Loucy (cell line): Measurements from ENCODE around the gene NSL1.

ENCODE experiments used
- H2AFZ ChIP-seq: fragments of 200-600 bp; sonication (generic); 2 replicates; pipeline ENCODE4 v1.6.0; 2016; ENCODE audit warnings: antibody characterized with exemption, mild to moderate bottlenecking, low read length, moderate library complexity
- H3F3A ChIP-seq: fragments of 200-600 bp; 2 replicates; pipeline ENCODE4 v1.6.0; 2016; ENCODE audit warnings: antibody characterized with exemption, low read depth, mild to moderate bottlenecking
- H3K27me3 ChIP-seq: fragments of 200-600 bp; sonication (generic); 2 replicates; pipeline ENCODE4 v1.6.1; 2014; ENCODE audit warnings: low read length, mild to moderate bottlenecking; ENCODE audit not compliant: insufficient read depth, poor library complexity, severe bottlenecking
- H3K36me3 ChIP-seq: fragments of 200-600 bp; sonication (generic); 2 replicates; pipeline ENCODE4 v1.6.1; 2016; ENCODE audit warnings: low read length; ENCODE audit not compliant: insufficient read depth
- H3K4me1 ChIP-seq: fragments of 200-600 bp; sonication (generic); 2 replicates; pipeline ENCODE4 v1.5.1; 2014; ENCODE audit warnings: low read length, mild to moderate bottlenecking; ENCODE audit not compliant: insufficient read depth, poor library complexity, severe bottlenecking
- H3K4me2 ChIP-seq: fragments of 200-600 bp; sonication (generic); 2 replicates; pipeline ENCODE4 v1.6.0; 2014; ENCODE audit warnings: antibody characterized with exemption, low read length, low read depth, mild to moderate bottlenecking; ENCODE audit not compliant: poor library complexity, severe bottlenecking
- H3K4me3 ChIP-seq: fragments of 200-600 bp; sonication (generic); 2 replicates; pipeline ENCODE4 v1.5.1; 2014; ENCODE audit warnings: low read length, mild to moderate bottlenecking, mixed read lengths; ENCODE audit not compliant: poor library complexity, severe bottlenecking
- H3K79me2 ChIP-seq: fragments of 200-600 bp; sonication (generic); 2 replicates; pipeline ENCODE4 v1.6.1; 2014; ENCODE audit warnings: low read length; ENCODE audit not compliant: insufficient read depth
- H3K9ac ChIP-seq: fragments of 200-600 bp; sonication (generic); 2 replicates; pipeline ENCODE4 v1.6.0; 2014; ENCODE audit warnings: mild to moderate bottlenecking, low read depth, low read length, moderate library complexity; ENCODE audit not compliant: poor library complexity, severe bottlenecking
- H3K9me2 ChIP-seq: fragments of 200-600 bp; sonication (generic); replicated peaks from 2 replicates; pipeline ENCODE4 v1.6.1; 2016; ENCODE audit warnings: low read depth, low read length, mixed read lengths
- H3K9me3 ChIP-seq: fragments of 200-600 bp; sonication (generic); 2 replicates; pipeline ENCODE4 v1.6.1; 2014; ENCODE audit warnings: mild to moderate bottlenecking, antibody characterized with exemption, low read length, low read depth; ENCODE audit not compliant: insufficient read depth
- H4K20me1 ChIP-seq: fragments of 200-600 bp; sonication (generic); 2 replicates; pipeline ENCODE4 v1.6.0; 2014; ENCODE audit warnings: antibody characterized with exemption, low read length, mild to moderate bottlenecking; ENCODE audit not compliant: insufficient read depth, poor library complexity, severe bottlenecking
- EZH2phosphoT487 ChIP-seq: fragments of 200-600 bp; IDR thresholded peaks from 2 replicates; pipeline ENCODE4 v1.6.1; 2018; ENCODE audit warnings: antibody characterized with exemption, mild to moderate bottlenecking, moderate library complexity, borderline replicate concordance
- TF ChIP-seq, protein P1 (sequence below): fragments of 200-600 bp; sonication (generic); conservative IDR thresholded peaks from 2 replicates; pipeline ENCODE4 v1.5.1; 2014; ENCODE audit warnings: mild to moderate bottlenecking, antibody characterized with exemption, low read length

Gene NSL1

DNA sequence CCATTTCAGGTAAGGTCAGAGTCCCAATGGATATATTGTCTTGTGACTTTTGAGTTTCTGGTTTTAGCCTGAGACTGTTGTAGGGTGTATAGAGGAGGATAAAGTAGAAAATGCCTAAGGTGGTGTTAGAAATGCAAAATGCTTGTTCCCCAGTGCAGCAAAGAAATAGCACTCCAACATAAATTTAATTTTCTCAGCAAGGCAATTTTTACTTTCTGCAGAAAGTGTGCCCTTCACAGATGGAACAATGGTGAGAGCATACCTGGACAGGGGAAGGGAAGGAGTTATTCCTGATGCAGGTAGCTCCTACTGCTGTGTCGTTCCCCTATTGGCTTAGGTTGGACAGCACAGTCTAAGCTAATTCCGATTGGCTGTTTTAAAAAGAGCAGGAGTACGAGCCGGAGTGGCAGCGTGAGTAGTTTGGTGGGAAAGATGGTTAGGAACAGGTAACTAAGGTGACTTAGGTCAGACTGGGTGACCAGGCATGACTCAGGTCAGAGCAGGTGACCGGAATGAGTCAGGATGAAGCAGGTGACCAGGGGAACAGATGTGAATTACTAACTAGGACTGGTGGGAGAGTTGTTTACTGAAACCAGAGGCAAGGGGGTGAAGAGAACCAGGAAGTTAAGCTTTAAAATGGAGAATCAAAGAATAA, 34.3 kb upstream of the NSL1 start:
- Histone ChIP-seq H3K9me3 (no peaks in the 10 kb centered on the region; the same call in 1 of the 2 replicates), H3K27me3 (no peaks in the 10 kb centered on the region), H3K36me3 (no peaks in the 10 kb centered on the region), H3K79me2 (no peaks in the 10 kb centered on the region), H3F3A (no peaks in the 10 kb centered on the region), H3K4me3 (no peak overlapping the region), H2AFZ (no peak overlapping the region), H3K4me2 (no peak overlapping the region), H3K9me2 (no peaks in the 10 kb centered on the region), H4K20me1 (no peaks in the 10 kb centered on the region), H3K9ac (no peak overlapping the region), H3K4me1 (peaks cover 2% of the 10 kb centered on the region)
- TF ChIP-seq, protein P1, sequence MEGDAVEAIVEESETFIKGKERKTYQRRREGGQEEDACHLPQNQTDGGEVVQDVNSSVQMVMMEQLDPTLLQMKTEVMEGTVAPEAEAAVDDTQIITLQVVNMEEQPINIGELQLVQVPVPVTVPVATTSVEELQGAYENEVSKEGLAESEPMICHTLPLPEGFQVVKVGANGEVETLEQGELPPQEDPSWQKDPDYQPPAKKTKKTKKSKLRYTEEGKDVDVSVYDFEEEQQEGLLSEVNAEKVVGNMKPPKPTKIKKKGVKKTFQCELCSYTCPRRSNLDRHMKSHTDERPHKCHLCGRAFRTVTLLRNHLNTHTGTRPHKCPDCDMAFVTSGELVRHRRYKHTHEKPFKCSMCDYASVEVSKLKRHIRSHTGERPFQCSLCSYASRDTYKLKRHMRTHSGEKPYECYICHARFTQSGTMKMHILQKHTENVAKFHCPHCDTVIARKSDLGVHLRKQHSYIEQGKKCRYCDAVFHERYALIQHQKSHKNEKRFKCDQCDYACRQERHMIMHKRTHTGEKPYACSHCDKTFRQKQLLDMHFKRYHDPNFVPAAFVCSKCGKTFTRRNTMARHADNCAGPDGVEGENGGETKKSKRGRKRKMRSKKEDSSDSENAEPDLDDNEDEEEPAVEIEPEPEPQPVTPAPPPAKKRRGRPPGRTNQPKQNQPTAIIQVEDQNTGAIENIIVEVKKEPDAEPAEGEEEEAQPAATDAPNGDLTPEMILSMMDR = no peak
- TF ChIP-seq EZH2phosphoT487 = no peak

DNA sequence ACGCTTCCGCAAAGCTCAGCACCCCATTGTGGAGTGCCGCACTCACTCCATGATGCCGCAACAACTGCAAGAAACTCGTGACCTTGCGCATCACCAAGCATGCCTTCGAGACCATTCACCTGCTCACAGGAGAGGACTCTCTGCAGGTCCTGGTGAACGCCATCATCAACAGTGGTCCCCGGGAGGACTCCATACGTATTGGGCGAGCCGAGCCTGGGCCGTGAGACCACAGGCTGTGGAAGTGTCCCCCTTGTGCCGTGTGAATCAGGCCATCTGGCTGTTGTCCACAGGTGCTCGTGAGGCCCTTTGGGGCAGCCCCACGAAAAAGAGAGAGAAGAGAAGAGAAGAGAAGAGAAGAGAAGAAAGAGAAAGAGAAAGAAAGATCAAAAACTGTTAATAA, 32.6 kb upstream of the NSL1 start:
- H2AFZ ChIP-seq = no peak overlapping the region
- TF ChIP-seq, protein P1 = no peak
- no peak for TF ChIP-seq EZH2phosphoT487

DNA sequence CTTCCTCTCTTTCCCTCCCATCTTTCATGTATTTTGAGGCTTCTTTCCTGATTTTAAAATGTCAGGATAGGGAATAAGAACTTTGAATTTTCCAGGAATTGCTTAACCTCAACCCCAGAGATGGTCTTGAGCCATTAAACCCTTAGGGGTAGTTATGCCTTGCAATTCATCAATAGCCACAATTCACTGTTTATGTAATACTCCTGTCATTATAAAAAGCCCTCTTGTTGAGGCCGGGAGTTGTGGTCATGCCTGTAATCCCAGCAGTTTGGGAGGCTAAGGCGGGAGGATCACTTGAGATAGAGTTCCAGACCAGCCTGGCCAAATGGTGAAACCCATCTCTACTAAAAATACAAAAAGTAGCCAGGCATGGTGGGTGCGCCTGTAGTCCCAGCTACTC, 31.4 kb upstream of the NSL1 start:
- Histone ChIP-seq H3K4me1 (peaks cover 22% of the 10 kb centered on the region), H3K36me3 (no peaks in the 10 kb centered on the region), H2AFZ (no peak overlapping the region), H3K9me3 (no peaks in the 10 kb centered on the region; the same call in 1 of the 2 replicates), H3K4me2 (no peak overlapping the region), H3K9ac (no peak overlapping the region), H3F3A (no peaks in the 10 kb centered on the region; the same call in 1 of the 2 replicates), H3K4me3 (no peak overlapping the region), H3K9me2 (no peaks in the 10 kb centered on the region), H3K27me3 (no peaks in the 10 kb centered on the region), H3K79me2 (no peaks in the 10 kb centered on the region), H4K20me1 (no peaks in the 10 kb centered on the region)
- no peak for TF ChIP-seq EZH2phosphoT487
- TF ChIP-seq, protein P1 = no peak

More for the DNA sequence above, 32.6 kb upstream of the NSL1 start:
- Histone ChIP-seq H3K9me2 (no peaks in the 10 kb centered on the region), H4K20me1 (no peaks in the 10 kb centered on the region), H3K9me3 (no peaks in the 10 kb centered on the region; the same call in 1 of the 2 replicates), H3K27me3 (no peaks in the 10 kb centered on the region), H3K4me3 (no peak overlapping the region), H3K36me3 (no peaks in the 10 kb centered on the region), H3K9ac (no peak overlapping the region), H3F3A (no peaks in the 10 kb centered on the region; the same call in 1 of the 2 replicates), H3K4me1 (peaks cover 20% of the 10 kb centered on the region), H3K4me2 (no peak overlapping the region), H3K79me2 (no peaks in the 10 kb centered on the region)
